Uterus (tissue), 4 donors: ENCODE results near the gene AGBL5. TPM values are rescaled to one million over a fixed set of nuclear protein-coding genes. Genes with fewer than 3 reads are reported as not detected.

Experiments used
- DNase-seq, 2 donors: peaks; one replicate each; pipeline ENCODE4 v3.0.0-alpha.2; 2019 to 2020
- H3K27ac ChIP-seq, 2 donors: fragments of 200-600 bp; sonication (generic); 1 replicate in 1 of 2; 2 replicates in 1 of 2; pipeline ENCODE4 v1.5.1; 2016 to 2018
- H3K27me3 ChIP-seq, 2 donors: fragments of 200-600 bp; sonication (generic); one replicate each; pipeline ENCODE4 v1.5.1; 2018 to 2019; ENCODE audit warnings: control low read depth in 1 of 2
- H3K36me3 ChIP-seq, 2 donors: fragments of 200-600 bp; sonication (generic); one replicate each; pipeline ENCODE4 v1.5.1; 2019; ENCODE audit warnings: control low read depth in 1 of 2
- H3K4me1 ChIP-seq, 2 donors: fragments of 200-600 bp; sonication (generic); one replicate each; pipeline ENCODE4 v1.5.1; 2018 to 2019; ENCODE audit warnings: control low read depth in 1 of 2
- H3K4me3 ChIP-seq, 2 donors: fragments of 200-600 bp; sonication (generic); 1 replicate in 1 of 2; 2 replicates in 1 of 2; pipeline ENCODE4 v1.5.1; 2018 to 2019; ENCODE audit warnings: mild to moderate bottlenecking in 1 of 2
- H3K9me3 ChIP-seq, 2 donors: fragments of 200-600 bp; sonication (generic); one replicate each; pipeline ENCODE4 v1.5.1; 2019; ENCODE audit warnings: control low read depth in 1 of 2
- CTCF ChIP-seq, 4 experiments: fragments of 200-600 bp in 2 of 4; fragments of 450-650 bp in 2 of 4; sonication (generic) in 2 of 4; IDR thresholded peaks; one replicate each; pipeline ENCODE4 v1.5.1; 2016 to 2019; ENCODE audit warnings: antibody characterized with exemption in 4 of 4, mild to moderate bottlenecking in 2 of 4, moderate library complexity in 1 of 4
- POLR2A ChIP-seq, 2 donors: fragments of 450-650 bp; IDR thresholded peaks; one replicate each; pipeline ENCODE4 v1.6.1; 2016; ENCODE audit warnings: antibody characterized with exemption in 2 of 2, mild to moderate bottlenecking in 1 of 2, moderate library complexity in 1 of 2
- intact Hi-C: fragments of 100-400 bp; cut with DNase I; formaldehyde crosslinking; loops from one replicate; pipeline ENCODE4 v1.15.1; 2023; ENCODE audit warnings: low total_unique reads
- total RNA-seq, 4 donors: library from RNA; depleted of rRNA in 3 of 4; stranded (reverse); fragments of >200 nt in 3 of 4; gene quantifications; one replicate each; pipeline versions ENCODE4 v1.1.0 to v1.2.4, GENCODE V29; 2014 to 2023
- donor health status: DM: yes; HTN: yes; CAD: no.

The AGBL5 gene
- total RNA-seq, 4 donors from 2014 or later, result 0.77 to 26.2 (median 10.8) TPM

DNA sequence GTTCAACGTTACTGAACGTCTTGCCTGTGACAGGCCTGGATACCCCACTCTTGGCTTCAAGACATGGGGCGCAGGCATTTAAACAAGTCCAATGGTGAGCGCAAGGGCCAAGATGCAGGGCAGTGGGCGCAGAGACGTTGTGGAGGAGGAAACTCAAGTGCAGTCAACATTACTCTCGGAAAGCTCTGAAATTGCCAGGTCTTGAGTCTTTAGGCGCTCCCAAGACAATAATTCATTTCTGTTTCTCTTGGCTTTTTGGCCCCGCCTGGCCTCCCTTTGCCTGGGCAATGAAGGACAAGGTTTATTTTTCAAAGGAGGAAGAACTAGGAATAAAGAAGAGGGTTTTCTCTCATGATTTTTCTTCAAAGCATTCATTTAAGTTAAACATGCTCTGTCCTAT is 32.0 kb upstream of the AGBL5 start:
- Histone ChIP-seq H3K36me3 (no peaks in the 10 kb centered on the region), H3K4me1 (peaks cover 10 to 16% of the 10 kb centered on the region in 2 donors), H3K4me3 (no peak overlapping the region), H3K27me3 (no peaks in the 10 kb centered on the region), H3K27ac (peak overlapping the region; percentile 39 to 70), H3K9me3 (no peaks in the 10 kb centered on the region)
- intact Hi-C loops, result loop anchor here (5.0 kb wide), 1 partner anchor 57 kb away; no protein-coding TSS in a partner anchor
- DNase-seq, result no peak
- TF ChIP-seq POLR2A (IDR thresholded peaks at IDR 0.05), result no peak
- no peak for TF ChIP-seq CTCF (IDR thresholded peaks at IDR 0.05)

- Histone ChIP-seq H3K27me3 (no peaks in the 10 kb centered on the region), H3K4me1 (peaks cover 10 to 16% of the 10 kb centered on the region in 2 donors), H3K36me3 (no peaks in the 10 kb centered on the region), H3K4me3 (no peak overlapping the region), H3K9me3 (no peaks in the 10 kb centered on the region), H3K27ac (peak overlapping the region; percentile 39 to 70)
- DNase-seq, result peak; percentile 75
- intact Hi-C loops, result loop anchor here (5.0 kb wide), 1 partner anchor 58 kb away; no protein-coding TSS in a partner anchor
- TF ChIP-seq CTCF (IDR thresholded peaks at IDR 0.05), result no peak
- TF ChIP-seq POLR2A (IDR thresholded peaks at IDR 0.05), result no peak
Observed at GRCh38 chr2:27019931-27020855, 31.3 kb upstream of the AGBL5 start.

DNA sequence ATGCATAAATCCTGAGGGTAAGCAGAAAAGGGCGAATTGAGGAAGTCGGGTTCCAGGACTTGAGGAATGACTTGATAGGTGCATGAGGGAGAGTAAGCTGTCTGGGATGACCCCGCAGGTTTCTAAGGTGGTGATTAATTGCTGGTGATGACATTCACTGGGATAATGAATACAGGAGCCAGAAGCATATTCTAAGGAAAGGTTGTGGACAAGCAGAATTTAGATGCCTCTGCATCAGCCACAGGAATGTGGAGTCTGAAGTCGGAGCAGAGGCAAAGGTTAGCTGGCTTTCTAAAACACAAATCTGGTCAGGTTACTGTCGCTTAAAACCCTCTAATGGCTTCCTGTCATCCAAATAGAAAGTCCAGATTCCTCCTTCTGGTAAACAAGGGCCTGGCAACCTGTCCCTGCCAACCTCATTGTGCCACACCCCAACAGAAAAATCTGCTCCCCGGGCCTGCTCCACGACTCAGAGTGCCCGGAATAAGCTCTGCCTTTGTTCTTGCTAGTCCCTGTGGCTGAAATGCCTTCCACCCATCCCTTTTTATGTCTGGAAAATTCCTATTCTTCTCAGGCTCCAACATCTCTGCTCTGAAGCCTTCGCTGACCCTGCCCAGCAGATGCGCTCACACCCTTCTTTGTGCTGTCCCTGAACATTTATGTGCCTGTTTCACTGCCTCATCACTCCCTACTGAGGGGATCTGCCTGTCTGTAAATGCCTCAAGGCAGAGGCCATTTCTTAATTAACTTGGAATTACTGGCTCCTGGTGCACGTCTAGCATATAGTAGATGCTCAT is 30.0 kb upstream of the AGBL5 start:
- Histone ChIP-seq H3K4me3 (no peak overlapping the region), H3K27ac (peak overlapping the region; percentile 39 to 70)
- TF ChIP-seq POLR2A (IDR thresholded peaks at IDR 0.05), result no peak
- TF ChIP-seq CTCF (IDR thresholded peaks at IDR 0.05), result no peak

GRCh38 chr2:27023740-27024139 is 27.7 kb upstream of the AGBL5 start:
- Histone ChIP-seq H3K27me3 (no peaks in the 10 kb centered on the region), H3K9me3 (no peaks in the 10 kb centered on the region), H3K36me3 (no peaks in the 10 kb centered on the region), H3K4me3 (no peak overlapping the region), H3K4me1 (peaks cover 10 to 16% of the 10 kb centered on the region in 2 donors), H3K27ac (no peak overlapping the region)
- TF ChIP-seq CTCF (IDR thresholded peaks at IDR 0.05), result no peak
- no peak for TF ChIP-seq POLR2A (IDR thresholded peaks at IDR 0.05)
- intact Hi-C loops, result no loop called here
- no peak for DNase-seq

More for the DNA sequence above, 30.0 kb upstream of the AGBL5 start:
- no peak for DNase-seq
- Histone ChIP-seq H3K27me3 (no peaks in the 10 kb centered on the region), H3K36me3 (no peaks in the 10 kb centered on the region), H3K4me1 (peaks cover 10 to 16% of the 10 kb centered on the region in 2 donors), H3K9me3 (no peaks in the 10 kb centered on the region)
- intact Hi-C loops, result no loop called here
